NCI-H748 (cell line): ENCODE measurements around the gene CCDC51.
A peak's percentile ranks its signal among the peaks of the same experiment; 100 is the strongest.

Experiments used
- DNase-seq: peaks from one replicate; lab custom pipeline; 2025; ENCODE audit not compliant: unreplicated experiment; lab: John Stamatoyannopoulos, UW

The CCDC51 gene

DNA sequence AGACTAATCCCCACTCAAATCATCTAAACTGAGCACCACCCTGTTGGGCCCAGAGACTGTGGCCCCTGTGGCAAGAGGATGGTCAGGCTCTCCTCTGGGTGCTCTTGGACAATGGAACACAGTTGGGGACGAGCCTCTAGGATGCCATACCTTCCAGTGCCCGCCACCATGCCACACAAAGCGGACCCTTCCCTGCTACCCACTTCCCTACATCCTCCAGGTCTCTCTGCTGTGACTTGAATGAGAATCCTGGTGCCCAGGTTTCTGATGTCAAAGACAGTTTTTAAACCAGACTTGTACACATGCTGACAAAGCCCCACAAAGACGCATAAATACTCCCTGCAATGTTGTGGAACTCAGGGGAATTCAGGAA, 4.7 kb downstream of the CCDC51 start:
- no peak for DNase-seq

DNA sequence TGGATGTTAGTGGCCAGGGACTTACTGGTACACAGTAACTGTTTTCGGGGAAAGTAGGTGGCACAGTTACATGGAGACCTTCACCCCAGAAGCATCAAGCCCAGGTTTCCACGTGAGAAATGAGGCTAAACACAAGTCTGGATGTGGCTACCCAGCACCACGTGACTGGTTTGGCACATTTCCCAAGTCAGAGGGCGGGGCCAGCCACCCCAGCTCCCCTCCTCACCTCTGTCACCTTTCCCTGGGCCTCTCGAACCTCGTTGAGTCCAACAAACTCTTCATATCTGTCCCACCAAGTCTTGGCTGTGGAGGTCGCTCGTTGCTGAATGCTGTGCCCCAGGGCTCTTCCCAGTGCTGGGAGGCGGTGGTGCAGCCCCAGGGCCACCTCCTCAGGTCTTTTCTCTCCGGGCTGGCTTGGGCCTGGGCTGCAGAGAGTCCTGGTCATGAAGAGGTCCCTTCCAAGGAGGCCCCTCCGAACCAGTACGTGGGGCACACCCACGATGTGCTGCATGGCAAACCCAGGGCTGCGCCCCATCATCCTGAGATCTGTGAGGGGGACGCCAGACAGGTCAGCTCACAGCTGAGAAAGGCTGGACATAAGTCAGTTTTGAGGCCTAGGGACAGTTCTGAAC, 5.2 kb downstream of the CCDC51 start:
- DNase-seq, result no peak

DNA sequence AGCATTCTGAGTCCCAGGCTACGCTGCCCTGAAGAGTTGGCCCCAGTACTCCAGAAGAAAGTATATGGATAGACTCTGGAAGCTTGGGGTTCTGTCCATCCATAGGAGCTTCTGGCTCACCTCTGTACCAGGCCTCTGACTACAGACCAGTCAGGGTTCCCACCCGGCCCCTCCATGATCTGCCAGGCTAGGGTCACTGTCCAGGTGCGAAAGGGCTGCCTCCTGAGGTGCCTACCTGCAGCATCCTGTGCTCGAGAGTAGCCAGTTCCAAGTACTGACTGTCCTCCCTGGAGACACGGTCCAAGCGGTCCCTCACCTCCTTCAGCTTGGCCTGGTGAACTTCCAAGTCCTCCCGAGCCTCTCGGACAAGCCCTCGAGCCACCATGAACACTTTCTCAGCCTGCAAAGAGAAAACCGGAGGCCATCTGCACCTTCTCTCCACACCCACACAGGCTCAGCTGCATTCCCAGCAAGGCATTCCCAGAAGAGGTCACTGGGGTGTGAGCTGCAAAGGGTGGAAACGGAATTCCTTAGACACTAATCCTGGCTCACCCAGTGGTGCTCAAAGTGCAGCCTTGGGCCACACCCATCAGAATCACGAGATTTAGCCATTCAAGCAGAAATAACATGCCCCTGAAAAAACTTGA, 6.3 kb downstream of the CCDC51 start:
- DNase-seq, result no peak

DNA sequence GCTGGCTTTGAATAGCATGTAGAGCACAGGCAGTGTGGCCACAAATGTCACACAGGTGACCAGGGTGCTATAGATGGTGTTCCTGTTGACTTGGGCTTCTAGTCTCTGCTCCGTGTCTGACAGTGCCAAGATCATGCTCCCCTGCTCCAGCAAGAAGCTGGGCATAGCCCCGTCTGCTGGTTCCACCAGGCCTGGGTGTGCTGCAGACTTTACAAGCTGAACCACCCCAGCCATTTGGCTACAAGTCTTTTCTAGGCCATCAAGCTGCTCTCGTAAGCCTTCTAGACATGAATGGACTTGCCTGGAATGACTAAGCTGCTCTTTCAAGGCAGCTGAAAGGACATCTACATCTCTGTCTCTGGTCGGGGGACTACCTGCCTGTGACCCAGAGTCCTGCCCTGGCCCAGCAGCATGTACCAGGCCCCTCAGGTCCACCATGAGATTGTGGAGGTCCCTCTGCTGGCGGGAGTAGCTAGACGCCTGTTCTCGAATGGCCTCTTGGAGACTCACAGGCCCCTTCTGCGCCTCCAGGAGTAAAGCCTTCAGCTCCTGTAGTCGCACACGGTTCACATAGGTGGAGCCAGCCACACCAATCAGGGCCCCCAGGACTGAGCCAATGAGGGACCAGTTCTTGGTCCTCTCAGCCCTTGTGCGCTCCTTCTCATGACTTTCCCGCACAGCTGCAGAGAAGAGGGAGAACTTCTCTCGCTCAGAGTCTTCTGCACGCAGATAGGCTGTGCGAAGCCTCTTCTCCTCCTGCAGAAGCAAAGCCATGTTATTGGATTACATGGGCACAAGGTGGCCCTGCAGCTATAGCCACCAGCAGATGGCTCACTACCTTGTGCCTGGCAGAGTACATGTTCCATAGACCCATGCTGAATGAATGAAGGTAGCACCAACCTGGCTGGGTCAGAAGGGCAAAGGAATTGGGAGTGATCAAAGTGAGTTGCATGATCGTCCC, 7.2 kb downstream of the CCDC51 start:
- DNase-seq, result no peak

DNA sequence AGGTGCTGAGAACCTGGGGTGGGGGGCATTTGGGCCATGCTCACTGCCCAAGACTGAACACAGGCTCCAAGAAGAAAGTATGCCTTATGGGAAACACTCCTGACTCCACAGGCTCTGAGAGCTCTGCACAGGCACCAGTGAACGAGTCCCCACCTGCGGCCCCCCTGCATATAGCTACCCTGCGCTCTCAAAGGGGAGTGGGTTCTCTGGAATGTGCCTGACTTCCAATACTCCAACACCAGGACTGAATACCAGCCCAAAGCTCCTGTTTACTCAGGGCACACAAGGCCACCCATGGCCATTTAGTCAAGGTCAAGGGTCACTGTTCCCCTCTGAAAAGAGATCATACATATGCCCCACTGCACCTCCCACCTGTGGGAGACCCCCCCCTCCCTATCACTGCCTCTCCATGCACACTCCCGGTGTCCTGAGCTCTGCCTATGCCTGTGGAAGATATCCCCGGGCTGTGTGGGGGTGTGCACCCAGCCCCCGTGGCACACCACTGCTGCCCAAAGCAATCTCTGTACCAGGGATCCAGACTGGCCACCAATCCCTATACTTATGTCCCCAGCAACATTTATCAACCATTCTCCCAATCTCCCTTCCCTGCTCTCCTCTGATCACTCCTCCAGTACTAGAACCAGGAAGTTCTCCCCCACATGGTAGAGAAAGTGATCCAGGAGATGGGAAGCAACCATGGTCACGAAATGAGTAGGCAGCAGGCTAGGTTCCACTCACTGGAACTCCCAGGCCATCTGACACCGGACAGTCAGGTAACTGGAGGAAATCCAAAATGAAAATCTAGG, 8.5 kb downstream of the CCDC51 start:
- DNase-seq, result no peak

DNA sequence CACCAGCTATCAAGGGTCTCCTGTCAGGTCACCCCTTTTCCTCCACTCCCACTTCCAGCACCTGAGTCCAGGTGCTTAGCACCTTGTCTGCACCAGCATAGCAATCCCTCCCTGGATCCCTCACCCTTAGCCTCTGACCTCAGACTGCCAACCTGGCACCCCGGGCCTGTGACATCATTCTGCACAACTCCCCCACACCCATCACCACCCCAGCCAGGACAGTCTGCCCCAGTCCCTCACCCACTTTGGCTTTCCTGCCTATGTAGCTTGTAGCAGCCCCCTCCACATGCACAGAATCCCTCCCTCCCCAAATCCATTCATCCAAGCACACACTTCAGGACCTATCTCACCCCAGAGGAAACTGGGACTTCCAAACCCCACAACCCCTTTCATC, 9.2 kb downstream of the CCDC51 start:
- no peak for DNase-seq

DNA sequence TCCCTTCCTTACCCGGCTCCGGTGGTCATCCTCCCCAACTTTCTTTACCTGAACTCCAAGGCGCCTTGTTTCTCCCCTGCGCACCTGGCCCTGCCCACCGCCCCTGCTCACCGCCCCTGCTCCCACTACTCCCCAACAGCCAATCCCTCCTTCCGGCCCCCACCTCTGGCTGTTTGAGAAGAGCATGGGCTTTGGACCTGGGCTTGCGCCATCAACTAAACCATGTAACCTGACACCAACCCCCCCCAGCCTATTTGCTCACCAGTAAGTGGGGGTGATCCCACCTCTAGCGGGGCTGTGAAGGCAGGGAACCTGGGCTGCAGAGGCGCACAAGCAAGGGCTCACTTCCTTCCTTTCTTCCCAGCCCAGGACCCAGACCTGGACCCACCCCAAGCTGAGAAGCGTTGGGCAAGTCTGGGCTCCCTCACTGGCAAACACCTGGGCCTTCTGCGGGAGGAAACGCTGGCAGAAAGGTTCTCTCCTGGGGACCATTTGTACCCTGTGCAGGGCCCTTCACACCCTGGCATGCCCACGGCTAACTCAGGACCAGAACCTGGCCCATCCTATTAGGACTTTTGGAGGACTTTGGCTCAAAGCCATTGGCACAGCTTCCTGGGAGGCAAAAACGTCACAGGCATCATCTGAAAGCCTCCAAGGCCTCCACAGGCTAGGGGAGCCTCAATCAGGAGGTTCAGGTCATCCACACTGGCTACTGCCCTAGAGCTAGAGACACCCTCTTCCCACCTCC, 9.8 kb downstream of the CCDC51 start, which contains the start of gene PLXNB1:
Gene PLXNB1, minus strand, starts transcription at position 127 of the 748 bp plus-strand sequence. CDS start 5,475 bp downstream, outside the sequence.
- peak; percentile 90 for DNase-seq

DNA sequence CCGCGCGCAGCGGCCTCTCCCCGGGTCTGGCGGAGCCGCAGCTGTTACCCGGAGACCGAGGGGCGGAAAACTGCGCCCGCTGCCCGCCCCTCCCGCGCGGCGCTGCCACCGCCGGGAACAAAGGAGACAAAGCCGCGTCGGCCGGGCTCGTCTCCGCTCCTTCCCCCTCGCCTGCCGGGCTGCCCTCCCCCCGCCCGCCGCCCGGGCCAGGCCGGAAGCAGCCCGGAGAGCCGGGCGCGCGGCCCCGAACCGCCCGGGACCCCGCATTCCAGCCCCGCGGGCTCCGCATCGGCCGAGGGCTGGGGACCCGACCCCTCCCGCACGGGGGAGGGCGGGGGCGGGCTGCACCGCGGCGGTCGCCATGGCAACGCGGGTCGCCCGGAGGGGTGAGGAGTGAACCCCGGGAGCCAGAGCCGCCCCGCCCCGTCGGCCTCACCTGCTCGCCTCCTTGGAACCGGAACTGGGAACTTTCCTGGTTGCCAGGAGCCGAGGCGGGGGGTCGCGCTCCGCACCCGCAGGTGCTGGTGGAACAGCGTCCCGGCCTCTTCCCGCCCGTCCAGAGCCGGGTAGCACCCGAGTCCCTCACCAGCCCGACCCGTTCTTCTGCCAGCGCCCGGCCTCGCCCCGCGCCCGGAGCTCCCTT, 10.5 kb downstream of the CCDC51 start:
- DNase-seq, result peak; percentile 84

DNA sequence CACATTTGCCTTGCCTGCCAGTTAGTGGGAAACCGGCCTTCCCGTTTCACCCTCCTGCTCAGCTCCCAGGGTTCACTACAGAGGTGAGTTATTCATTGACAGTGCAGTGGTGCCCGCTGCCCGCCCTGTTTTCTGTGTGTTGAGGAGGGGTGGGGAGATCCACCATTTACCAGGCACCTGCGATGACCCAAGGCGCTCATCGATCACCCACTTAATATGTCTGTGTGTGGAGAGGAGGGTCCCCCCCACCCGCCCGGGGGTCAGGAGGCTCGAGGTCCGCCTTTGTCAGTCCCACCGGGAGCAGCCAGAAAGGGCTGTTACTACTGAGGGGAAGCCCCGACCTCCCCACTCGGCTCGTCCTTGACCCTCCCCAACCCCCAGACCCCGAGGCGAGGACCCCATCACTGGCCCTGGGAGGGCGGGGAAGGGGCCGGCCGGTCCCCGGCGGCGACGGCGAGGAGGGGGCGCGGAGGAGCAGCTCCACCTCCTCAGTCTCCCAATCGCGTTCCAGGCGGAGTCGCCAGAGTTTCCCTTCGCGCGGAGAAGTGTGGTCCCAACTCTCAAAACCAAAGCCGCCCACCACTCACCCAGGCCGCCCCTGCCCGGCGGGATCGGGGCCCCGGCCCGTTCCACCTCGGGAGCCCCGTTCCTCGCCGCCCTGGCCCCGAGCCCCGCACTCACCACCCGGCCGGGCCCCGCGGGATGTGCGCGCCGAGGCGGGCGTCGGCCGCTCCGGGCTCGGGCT, 11.2 kb downstream of the CCDC51 start:
- DNase-seq, result peak; percentile 49

DNA sequence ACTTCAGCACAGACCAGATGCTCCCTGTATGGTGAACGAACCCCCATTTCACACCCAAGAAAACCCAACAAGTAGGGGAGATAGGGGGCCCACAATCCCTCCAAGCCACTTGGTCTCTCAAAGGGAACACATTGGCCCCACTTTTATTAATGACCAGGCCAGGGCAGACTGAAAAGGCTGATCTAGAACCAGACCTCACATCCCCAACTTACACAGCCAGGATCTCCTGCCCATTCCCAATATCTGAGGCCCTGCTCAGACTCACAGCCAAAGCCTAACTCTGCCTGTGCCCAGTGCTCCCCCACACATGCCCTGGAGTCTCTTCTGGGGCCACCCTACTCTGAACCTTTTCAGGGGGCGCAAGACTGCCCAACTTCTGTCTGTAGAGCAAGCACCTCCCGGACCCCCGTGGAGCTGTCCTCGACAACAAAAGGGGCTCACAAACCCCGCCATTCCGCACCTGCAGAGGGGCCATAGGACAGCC, 11.8 kb downstream of the CCDC51 start:
- no peak for DNase-seq

DNA sequence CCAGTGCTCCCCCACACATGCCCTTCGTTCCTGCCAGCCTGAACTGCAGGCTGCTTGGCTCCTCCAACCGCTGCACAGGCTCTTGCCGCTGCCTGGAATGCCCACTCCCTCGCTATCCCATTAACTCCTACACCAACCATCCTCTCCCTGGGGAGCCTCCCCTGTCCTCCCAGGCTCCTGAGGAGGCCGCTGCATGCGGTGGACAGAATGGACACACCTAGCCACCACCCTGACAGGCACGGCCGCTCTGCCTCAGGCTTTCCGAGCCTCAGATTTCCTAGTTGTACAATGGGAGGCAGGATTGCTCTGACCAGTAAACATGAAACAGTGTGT, 12.3 kb downstream of the CCDC51 start:
- DNase-seq, result no peak

DNA sequence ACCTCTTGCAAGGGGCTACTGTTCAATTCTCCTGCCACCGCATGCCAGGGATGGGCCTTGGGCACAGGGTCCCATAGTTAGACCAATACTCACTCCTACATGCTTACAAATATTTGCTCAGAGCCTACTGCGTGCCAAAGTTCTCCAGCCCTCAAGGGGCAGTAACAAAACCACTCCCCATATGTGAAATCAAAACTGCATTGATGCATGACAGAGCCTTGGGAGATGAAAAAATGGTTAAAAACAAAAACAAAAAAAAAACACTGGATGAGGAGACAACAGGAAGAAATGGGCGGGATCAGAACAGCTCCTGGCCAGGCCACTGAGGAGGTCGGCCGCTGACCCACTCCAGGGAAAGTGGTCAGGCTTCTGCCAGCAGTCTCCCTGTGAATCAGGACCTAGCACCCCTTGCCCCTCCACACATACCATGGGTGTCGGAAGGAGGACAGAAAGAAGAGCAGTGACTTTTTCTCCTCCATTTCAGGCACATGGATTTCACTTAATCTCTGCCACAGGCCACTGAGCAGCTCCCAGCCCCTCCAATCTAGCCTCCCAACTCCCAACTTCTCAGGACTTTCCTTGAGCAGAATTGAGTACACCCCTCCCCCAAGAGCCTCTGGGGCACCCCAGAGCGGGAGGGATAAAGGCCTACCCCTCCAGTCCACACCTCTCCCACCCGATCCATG, 12.8 kb downstream of the CCDC51 start:
- DNase-seq, result no peak

DNA sequence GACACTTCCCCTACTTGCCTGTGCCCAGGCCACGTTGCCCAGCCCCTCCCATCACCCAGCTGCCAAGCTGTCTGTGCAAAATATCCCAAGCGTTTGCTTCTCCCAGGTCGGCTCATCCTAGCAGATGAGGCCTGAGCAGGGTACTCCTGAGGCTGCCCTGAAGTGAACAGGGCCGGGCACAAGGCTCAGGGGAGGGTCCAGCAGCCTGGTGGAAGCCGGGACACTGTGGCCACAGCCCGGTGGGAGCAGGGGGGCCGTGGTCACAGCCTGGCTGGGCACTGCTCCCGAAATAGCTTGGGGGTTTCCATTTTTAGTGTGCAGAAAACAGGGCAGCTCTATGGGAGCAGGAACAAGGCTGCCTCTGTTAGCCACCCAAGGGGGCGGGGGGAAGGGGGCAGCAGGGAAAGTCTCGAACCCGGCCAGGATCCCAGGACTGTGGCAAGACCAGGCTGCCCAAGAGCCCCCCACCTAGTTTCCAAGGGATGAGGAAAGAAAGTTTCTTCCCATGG, 13.5 kb downstream of the CCDC51 start:
- DNase-seq, result no peak

DNA sequence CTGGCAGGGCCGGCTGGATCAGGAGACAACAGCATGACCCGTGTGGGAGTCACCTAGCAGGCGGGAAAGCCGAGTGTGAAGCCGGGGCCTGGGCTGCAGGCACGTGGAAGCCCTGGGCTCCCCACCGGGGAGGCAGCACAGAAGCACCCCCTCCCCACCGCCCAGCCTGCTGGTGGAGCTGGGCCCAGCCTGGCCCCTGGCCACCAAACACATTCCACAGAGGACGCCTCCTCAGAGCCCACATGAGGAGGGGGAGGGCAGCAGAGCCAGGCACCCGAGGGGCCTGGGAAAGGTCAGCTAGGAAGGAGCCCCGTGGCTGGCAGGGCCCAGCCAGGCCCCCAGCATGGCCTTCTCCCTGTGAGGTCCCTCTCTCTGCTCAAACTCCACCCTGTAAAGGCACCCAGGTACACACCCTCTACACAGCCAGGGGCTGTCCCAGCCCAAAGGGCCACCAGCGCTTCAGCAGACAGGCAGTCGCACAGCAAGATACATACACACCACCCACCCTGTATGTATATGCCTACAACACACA, 14.6 kb downstream of the CCDC51 start:
- DNase-seq, result no peak

DNA sequence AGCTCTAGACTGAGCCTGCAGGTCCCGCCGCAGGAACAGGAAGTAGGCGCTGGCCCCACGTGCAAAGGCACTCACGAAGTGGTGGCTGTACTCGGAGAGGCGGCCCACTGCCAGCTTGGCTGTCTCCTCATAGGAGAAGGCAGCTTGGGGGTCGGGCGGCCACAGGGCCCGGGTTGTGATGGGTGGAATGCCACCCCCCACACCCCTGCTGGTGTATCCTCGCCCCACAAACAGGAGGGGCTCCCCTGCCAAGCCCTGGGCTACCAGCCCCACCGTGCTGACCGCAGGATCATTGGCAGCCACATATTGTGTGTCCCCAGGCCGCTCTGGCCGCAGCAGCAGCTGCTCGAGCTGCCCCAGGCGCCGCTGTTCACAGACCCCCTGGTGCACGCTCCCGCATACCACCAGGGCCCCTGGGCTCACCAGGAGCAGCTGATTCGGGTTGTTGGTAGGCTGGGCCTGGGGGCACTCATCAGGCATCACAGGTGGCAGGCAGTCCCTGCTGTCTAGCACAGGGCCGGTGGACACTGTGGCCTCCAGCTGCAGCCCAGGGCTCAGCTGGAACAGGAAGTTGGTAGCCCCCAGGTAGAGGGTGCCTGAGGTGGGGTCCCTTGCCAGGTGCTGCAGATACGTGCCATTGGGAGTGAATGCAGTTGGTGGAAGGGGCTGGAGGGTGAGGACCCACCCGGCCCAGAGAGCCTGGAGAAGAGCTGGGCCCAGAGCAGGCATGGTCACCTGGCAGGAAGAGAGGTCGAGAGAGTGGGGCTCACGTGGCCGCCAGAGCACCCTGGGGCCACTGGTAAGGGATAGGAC, 15.8 kb downstream of the CCDC51 start:
- no peak for DNase-seq

DNA sequence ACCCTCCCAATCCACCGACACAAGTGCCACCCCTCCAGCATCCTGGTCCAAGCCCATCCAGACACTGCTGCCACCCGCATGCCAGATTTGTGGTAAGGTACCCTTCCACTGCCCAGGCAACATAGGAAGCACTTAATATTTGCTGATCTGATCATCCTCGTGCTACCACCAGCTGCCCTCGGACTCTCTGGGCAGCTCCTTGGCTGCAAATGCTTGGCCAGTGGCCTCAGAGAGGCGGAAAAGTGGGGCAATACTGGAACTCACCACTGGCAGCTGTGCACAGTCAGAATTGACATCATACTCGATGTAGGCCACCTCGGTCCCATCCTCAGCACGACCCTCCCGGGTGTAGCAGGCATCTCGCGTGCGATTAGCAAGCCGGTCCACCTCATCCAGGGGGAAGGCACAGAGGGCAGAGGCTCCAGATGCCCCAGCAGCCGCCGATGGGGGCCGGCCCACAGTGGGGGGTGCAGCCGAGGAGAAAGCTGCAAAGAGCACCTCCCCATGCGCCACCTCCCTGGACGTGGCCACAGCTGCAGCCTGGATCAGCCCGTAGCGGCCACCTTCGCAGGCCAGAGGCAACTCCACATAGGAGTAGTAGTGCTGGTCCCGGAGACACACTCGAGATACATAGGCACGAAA, 16.6 kb downstream of the CCDC51 start:
- no peak for DNase-seq

DNA sequence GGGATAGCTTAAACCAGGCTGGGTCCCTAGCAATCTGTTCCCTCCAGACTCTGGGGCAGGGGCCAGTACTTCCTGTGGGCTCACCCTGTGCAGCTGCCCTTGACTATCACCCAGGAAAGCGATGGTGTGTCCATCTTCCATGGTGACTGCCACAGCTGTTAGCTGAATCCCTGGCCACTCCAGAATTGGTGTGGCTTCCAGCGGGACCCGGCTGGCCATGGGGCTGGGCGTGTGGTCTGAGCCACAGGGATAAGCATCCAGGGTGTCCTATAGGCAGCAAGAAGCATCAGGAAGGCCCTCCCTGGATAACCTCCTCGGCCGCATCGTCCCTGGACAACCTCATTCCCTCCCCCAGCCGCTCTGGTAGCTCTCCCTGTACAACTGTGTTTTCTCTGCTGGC, 17.2 kb downstream of the CCDC51 start:
- DNase-seq, result no peak
